ENCODE results near the gene OR4A5.
"Not testable (repeated sequence)": the region's sequence is repeated elsewhere in the genome, so short reads cannot be mapped to it uniquely, and the experiment has no call there.

- TF ChIP-seq, protein P1, sequence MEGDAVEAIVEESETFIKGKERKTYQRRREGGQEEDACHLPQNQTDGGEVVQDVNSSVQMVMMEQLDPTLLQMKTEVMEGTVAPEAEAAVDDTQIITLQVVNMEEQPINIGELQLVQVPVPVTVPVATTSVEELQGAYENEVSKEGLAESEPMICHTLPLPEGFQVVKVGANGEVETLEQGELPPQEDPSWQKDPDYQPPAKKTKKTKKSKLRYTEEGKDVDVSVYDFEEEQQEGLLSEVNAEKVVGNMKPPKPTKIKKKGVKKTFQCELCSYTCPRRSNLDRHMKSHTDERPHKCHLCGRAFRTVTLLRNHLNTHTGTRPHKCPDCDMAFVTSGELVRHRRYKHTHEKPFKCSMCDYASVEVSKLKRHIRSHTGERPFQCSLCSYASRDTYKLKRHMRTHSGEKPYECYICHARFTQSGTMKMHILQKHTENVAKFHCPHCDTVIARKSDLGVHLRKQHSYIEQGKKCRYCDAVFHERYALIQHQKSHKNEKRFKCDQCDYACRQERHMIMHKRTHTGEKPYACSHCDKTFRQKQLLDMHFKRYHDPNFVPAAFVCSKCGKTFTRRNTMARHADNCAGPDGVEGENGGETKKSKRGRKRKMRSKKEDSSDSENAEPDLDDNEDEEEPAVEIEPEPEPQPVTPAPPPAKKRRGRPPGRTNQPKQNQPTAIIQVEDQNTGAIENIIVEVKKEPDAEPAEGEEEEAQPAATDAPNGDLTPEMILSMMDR (IDR thresholded peaks at IDR 0.05): not testable (repeated sequence)
- TF ChIP-seq POLR2A (IDR thresholded peaks at IDR 0.05): not testable (repeated sequence)
Observed at GRCh38 chr11:54706532-54706931, at the start of gene OR4A5.

Data from prostate gland (tissue), 2 donors.